SU-DHL-6 (cell line): ENCODE measurements around the gene RIMS4.

Experiments used
- CTCF ChIP-seq: fragments of 200-600 bp; sonication (generic); IDR thresholded peaks from one replicate; pipeline ENCODE4 v1.5.1; 2017; ENCODE audit warnings: antibody characterized with exemption, mild to moderate bottlenecking, low read length, moderate library complexity; ENCODE audit not compliant: insufficient read depth, poor library complexity, severe bottlenecking
- EZH2phosphoT487 ChIP-seq: fragments of 200-600 bp; sonication (generic), shearing (Covaris generic); conservative IDR thresholded peaks from 2 replicates; pipeline ENCODE4 v1.6.1; 2018; ENCODE audit warnings: mild to moderate bottlenecking, antibody characterized with exemption, low read length, moderate library complexity, mixed read lengths

GRCh38 chr20:44761423-44761822 lies 48.9 kb downstream of the RIMS4 start:
- TF ChIP-seq CTCF (no peak), EZH2phosphoT487 (no peak)
